ENCODE results near the gene SAMD14.
A peak's percentile ranks its signal among the peaks of the same experiment; 100 is the strongest.

The SAMD14 gene

GRCh38 chr17:50071692-50072091, 58.3 kb downstream of the SAMD14 start:
- Histone ChIP-seq H3K4me3 (ENCODE audit: low read depth, low read length) (no peak overlapping the region), H3K27me3 (ENCODE audit: control insufficient read depth, insufficient read depth, low read length) (no peaks in the 10 kb centered on the region), H3K4me2 (ENCODE audit: low read length) (no peak overlapping the region), H3K9ac (no peak overlapping the region), H3K36me3 (ENCODE audit: control insufficient read depth, insufficient read depth, low read length) (no peaks in the 10 kb centered on the region), H3K9me3 (ENCODE audit: control insufficient read depth, low read length) (no peaks in the 10 kb centered on the region), H3K4me1 (peaks cover 4% of the 10 kb centered on the region), H3K79me2 (peaks cover 4% of the 10 kb centered on the region), H2AFZ (no peak overlapping the region), H3K27ac (no peak overlapping the region)
- TF ChIP-seq CTCF (IDR thresholded peaks at IDR 0.05), result no peak

GRCh38 chr17:50070908-50071680, 58.9 kb downstream of the SAMD14 start:
- Histone ChIP-seq H3K4me3 (ENCODE audit: low read depth, low read length) (no peak overlapping the region), H3K27me3 (ENCODE audit: control insufficient read depth, insufficient read depth, low read length) (no peaks in the 10 kb centered on the region), H3K36me3 (ENCODE audit: control insufficient read depth, insufficient read depth, low read length) (no peaks in the 10 kb centered on the region), H3K27ac (no peak overlapping the region), H2AFZ (no peak overlapping the region), H3K4me2 (ENCODE audit: low read length) (no peak overlapping the region), H3K9ac (no peak overlapping the region), H3K9me3 (ENCODE audit: control insufficient read depth, low read length) (no peaks in the 10 kb centered on the region), H3K4me1 (peaks cover 4% of the 10 kb centered on the region), H3K79me2 (peaks cover 4% of the 10 kb centered on the region)
- TF ChIP-seq CTCF (IDR thresholded peaks at IDR 0.05), result no peak

GRCh38 chr17:50067996-50068395, 62.0 kb downstream of the SAMD14 start:
- no peak for TF ChIP-seq CTCF (IDR thresholded peaks at IDR 0.05)
- H3K27ac ChIP-seq, result no peak overlapping the region

GRCh38 chr17:50066995-50067394, 63.0 kb downstream of the SAMD14 start:
- Histone ChIP-seq H2AFZ (no peak overlapping the region), H3K9ac (no peak overlapping the region), H3K36me3 (ENCODE audit: control insufficient read depth, insufficient read depth, low read length) (no peaks in the 10 kb centered on the region), H3K4me1 (peaks cover 9% of the 10 kb centered on the region), H3K4me2 (ENCODE audit: low read length) (no peak overlapping the region), H3K27me3 (ENCODE audit: control insufficient read depth, insufficient read depth, low read length) (no peaks in the 10 kb centered on the region), H3K27ac (no peak overlapping the region), H3K4me3 (ENCODE audit: low read depth, low read length) (no peak overlapping the region), H3K9me3 (ENCODE audit: control insufficient read depth, low read length) (no peaks in the 10 kb centered on the region), H3K79me2 (peaks cover 6% of the 10 kb centered on the region)
- TF ChIP-seq CTCF (IDR thresholded peaks at IDR 0.05), result no peak

More at GRCh38 chr17:50067996-50068395, 62.0 kb downstream of the SAMD14 start:
- no peak overlapping the region for H3K9ac ChIP-seq
- peaks cover 6% of the 10 kb centered on the region for H3K79me2 ChIP-seq
- no peaks in the 10 kb centered on the region for H3K9me3 ChIP-seq (ENCODE audit: control insufficient read depth, low read length)
- no peaks in the 10 kb centered on the region for H3K36me3 ChIP-seq (ENCODE audit: control insufficient read depth, insufficient read depth, low read length)
- no peaks in the 10 kb centered on the region for H3K27me3 ChIP-seq (ENCODE audit: control insufficient read depth, insufficient read depth, low read length)
- H3K4me1 ChIP-seq, result peaks cover 6% of the 10 kb centered on the region
- H2AFZ ChIP-seq, result no peak overlapping the region
- H3K4me3 ChIP-seq (ENCODE audit: low read depth, low read length), result no peak overlapping the region
- no peak overlapping the region for H3K4me2 ChIP-seq (ENCODE audit: low read length)

- Histone ChIP-seq H3K27me3 (ENCODE audit: control insufficient read depth, insufficient read depth, low read length) (no peaks in the 10 kb centered on the region), H3K79me2 (peaks cover 6% of the 10 kb centered on the region), H3K27ac (peak overlapping the region; percentile 9), H3K4me2 (ENCODE audit: low read length) (no peak overlapping the region), H3K4me1 (peaks cover 9% of the 10 kb centered on the region), H3K4me3 (ENCODE audit: low read depth, low read length) (no peak overlapping the region), H3K9ac (no peak overlapping the region), H3K9me3 (ENCODE audit: control insufficient read depth, low read length) (no peaks in the 10 kb centered on the region), H3K36me3 (ENCODE audit: control insufficient read depth, insufficient read depth, low read length) (no peaks in the 10 kb centered on the region), H2AFZ (no peak overlapping the region)
- no peak for TF ChIP-seq CTCF (IDR thresholded peaks at IDR 0.05)
These were observed 64.9 kb downstream of the SAMD14 start for GRCh38 chr17:50065056-50065455.

Data from parathyroid adenoma (tissue), 2 donors.